Sigmoid colon (tissue), 4 donors: Measurements from ENCODE around the gene CCR8.

ENCODE experiments used
- POLR2A ChIP-seq, 2 donors: fragments of 450-650 bp; IDR thresholded peaks; one replicate each; pipeline ENCODE4 v1.6.1; 2016; ENCODE audit warnings: antibody characterized with exemption in 2 of 2, mild to moderate bottlenecking in 2 of 2, moderate library complexity in 2 of 2
- POLR2AphosphoS5 ChIP-seq, 4 donors: sonication (generic); formaldehyde crosslinking; IDR thresholded peaks; one replicate each; pipeline ENCODE4 v1.6.1; 2017; ENCODE audit warnings: antibody characterized with exemption in 4 of 4
- TF ChIP-seq, protein P1 (sequence below), 4 experiments: fragments of 450-650 bp in 3 of 4; fragments of 200-600 bp in 1 of 4; IDR thresholded peaks; one replicate each; pipeline ENCODE4 v1.5.1; 2016 to 2019; ENCODE audit warnings: antibody characterized with exemption in 4 of 4, mild to moderate bottlenecking in 3 of 4, moderate library complexity in 2 of 4

- TF ChIP-seq, protein P1, sequence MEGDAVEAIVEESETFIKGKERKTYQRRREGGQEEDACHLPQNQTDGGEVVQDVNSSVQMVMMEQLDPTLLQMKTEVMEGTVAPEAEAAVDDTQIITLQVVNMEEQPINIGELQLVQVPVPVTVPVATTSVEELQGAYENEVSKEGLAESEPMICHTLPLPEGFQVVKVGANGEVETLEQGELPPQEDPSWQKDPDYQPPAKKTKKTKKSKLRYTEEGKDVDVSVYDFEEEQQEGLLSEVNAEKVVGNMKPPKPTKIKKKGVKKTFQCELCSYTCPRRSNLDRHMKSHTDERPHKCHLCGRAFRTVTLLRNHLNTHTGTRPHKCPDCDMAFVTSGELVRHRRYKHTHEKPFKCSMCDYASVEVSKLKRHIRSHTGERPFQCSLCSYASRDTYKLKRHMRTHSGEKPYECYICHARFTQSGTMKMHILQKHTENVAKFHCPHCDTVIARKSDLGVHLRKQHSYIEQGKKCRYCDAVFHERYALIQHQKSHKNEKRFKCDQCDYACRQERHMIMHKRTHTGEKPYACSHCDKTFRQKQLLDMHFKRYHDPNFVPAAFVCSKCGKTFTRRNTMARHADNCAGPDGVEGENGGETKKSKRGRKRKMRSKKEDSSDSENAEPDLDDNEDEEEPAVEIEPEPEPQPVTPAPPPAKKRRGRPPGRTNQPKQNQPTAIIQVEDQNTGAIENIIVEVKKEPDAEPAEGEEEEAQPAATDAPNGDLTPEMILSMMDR (IDR thresholded peaks at IDR 0.05), result no peak
- no peak for TF ChIP-seq POLR2AphosphoS5 (IDR thresholded peaks at IDR 0.05)
- TF ChIP-seq POLR2A (IDR thresholded peaks at IDR 0.05), result no peak
Measured at GRCh38 chr3:39327746-39328349, 1.7 kb upstream of the CCR8 start.
